SJSA1 (cell line): ENCODE results near the gene IL31. TPM values are rescaled to one million over a fixed set of nuclear protein-coding genes. Genes with fewer than 3 reads are reported as not detected.

Experiments
- DNase-seq, 2 experiments: peaks; one replicate each; pipeline ENCODE4 v3.0.0-alpha.2; 2015 to 2020; ENCODE audit warnings: low spot score in 2 of 2, low read depth in 1 of 2
- H3K27ac ChIP-seq: fragments of 250-450 bp; sonication (Bioruptor Pico); 2 replicates; pipeline ENCODE4 v1.5.1; 2020; ENCODE audit warnings: mild to moderate bottlenecking, moderate library complexity
- H3K27me3 ChIP-seq: fragments of 250-450 bp; sonication (Bioruptor Pico); replicated peaks from 2 replicates; pipeline ENCODE4 v1.5.1; 2020; ENCODE audit warnings: mild to moderate bottlenecking, moderate library complexity
- H3K36me3 ChIP-seq: fragments of 250-450 bp; sonication (Bioruptor Pico); 2 replicates; pipeline ENCODE4 v1.5.1; 2020; ENCODE audit warnings: mild to moderate bottlenecking
- H3K4me1 ChIP-seq: fragments of 250-450 bp; sonication (Bioruptor Pico); replicated peaks from 2 replicates; pipeline ENCODE4 v1.6.1; 2021; ENCODE audit warnings: mild to moderate bottlenecking
- H3K4me3 ChIP-seq: fragments of 250-450 bp; sonication (Bioruptor Pico); 2 replicates; pipeline ENCODE4 v1.5.1; 2020; ENCODE audit warnings: mild to moderate bottlenecking
- H3K9me3 ChIP-seq: fragments of 250-450 bp; sonication (Bioruptor Pico); replicated peaks from 2 replicates; pipeline ENCODE4 v1.5.1; 2020; ENCODE audit warnings: mild to moderate bottlenecking
- total RNA-seq: library from RNA; depleted of rRNA; stranded (reverse); fragments of >200 nt; shearing (Covaris generic); gene quantifications from 2 replicates; pipeline ENCODE4 v1.2.3, GENCODE V29; 2014

Gene IL31
- total RNA-seq, 1 experiment from 2014 or later: not detected

DNA sequence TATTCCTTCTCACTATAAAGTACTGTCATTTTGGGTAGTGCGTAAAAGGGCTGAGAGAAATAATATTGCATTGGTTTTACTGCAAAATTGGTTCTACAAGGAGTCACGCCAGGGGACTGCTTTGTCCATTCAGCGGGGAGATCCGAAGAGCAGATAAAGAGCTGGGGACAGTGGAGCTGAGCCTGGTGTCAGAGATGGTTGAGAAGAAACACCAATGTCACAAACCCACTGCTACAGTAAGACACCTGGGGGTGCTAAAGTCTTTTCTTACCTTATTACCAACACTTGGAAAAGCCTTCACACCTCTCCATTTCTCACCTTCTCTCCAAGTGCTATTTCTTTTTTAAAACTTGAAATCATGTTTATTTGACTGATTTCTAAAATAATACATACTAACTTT is 14.1 kb downstream of the IL31 start:
- Histone ChIP-seq H3K36me3 (no peaks in the 10 kb centered on the region), H3K27ac (no peak overlapping the region), H3K4me1 (no peaks in the 10 kb centered on the region), H3K9me3 (no peaks in the 10 kb centered on the region), H3K4me3 (no peak overlapping the region), H3K27me3 (no peaks in the 10 kb centered on the region)
- no peak for DNase-seq

- DNase-seq: no peak
- H3K9me3 ChIP-seq: no peaks in the 10 kb centered on the region
- H3K27me3 ChIP-seq: no peaks in the 10 kb centered on the region
- H3K36me3 ChIP-seq: no peaks in the 10 kb centered on the region
- no peak overlapping the region for H3K27ac ChIP-seq
- H3K4me1 ChIP-seq: no peaks in the 10 kb centered on the region
- no peak overlapping the region for H3K4me3 ChIP-seq
These were observed 15.2 kb downstream of the IL31 start for GRCh38 chr12:122158700-122159285.

DNA sequence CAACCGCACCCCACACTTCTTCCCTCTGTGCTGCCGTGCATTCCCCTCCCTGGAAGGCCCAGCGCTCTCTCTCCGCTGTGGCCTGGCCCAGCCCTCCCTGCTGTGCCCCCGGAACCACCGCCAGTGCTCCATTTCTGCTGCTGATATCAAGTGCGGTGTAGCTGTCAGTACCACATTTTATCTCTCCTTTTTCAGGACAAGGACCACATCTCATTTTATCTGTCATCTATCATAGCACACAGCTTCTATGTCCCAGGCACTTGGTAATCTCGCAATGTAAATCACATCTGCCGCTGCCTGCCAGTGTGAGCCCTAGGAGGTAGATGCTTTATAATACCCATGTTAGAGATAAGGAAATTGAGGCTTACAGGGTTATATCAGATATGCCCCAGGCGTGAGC is 18.3 kb downstream of the IL31 start:
- DNase-seq: no peak
- Histone ChIP-seq H3K4me1 (no peaks in the 10 kb centered on the region), H3K27me3 (no peaks in the 10 kb centered on the region), H3K27ac (no peak overlapping the region), H3K36me3 (no peaks in the 10 kb centered on the region), H3K4me3 (no peak overlapping the region), H3K9me3 (no peaks in the 10 kb centered on the region)

GRCh38 chr12:122152754-122153153 is 21.3 kb downstream of the IL31 start:
- Histone ChIP-seq H3K27ac (no peak overlapping the region), H3K4me1 (no peaks in the 10 kb centered on the region), H3K36me3 (no peaks in the 10 kb centered on the region), H3K4me3 (no peak overlapping the region), H3K27me3 (no peaks in the 10 kb centered on the region), H3K9me3 (no peaks in the 10 kb centered on the region)
- DNase-seq: no peak

DNA sequence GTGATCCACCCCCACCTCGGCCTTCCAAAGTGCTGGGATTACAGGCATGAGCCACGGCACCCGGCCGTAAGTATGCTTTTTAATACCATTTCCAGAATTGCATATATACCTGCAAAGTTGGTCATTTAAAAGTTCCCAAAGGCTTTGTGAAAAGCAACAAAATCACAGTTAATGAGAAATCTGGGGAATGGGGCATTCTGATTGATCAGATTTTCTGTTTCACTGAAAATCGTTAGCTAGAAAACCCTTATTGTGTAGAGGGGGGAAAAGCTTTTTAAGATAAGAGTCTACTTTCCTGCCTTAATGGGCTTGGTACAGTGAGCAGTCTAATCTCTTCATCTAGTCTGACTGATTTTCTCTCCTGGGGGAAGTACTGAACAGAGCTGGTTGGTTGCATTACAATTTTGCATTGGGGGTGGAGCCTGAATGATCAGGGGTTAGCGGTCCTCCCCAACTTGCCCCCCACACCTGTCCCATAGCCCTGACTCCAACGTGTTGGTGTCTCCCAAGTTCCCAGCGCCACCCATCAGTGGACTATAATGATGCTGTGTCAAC is 23.8 kb downstream of the IL31 start:
- DNase-seq: no peak
- no peaks in the 10 kb centered on the region for H3K4me1 ChIP-seq
- H3K9me3 ChIP-seq: no peaks in the 10 kb centered on the region

DNA sequence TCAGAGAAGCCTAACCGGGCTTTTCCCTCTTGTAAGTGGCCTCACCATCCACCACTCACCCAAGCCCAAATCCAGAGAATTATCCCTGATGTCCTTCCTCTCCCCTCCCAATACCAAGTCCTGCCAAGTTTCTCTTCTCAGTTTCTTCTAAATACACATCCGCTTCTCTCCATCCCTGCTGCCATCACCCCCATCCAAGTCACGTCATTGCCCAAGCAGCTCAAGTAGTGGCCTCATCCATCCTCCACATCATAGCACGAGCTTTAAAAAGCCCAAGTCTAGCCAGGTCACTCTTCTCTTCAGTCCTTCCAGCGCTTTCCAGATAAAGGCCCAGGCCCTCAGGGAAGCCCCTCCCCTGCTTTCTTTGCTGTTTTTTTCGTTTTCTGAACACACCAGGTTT is 25.4 kb downstream of the IL31 start:
- no peak for DNase-seq
- H3K36me3 ChIP-seq: peaks cover 4% of the 10 kb centered on the region; the same call in 1 of the 2 replicates
- H3K4me1 ChIP-seq: no peaks in the 10 kb centered on the region
- no peaks in the 10 kb centered on the region for H3K27me3 ChIP-seq
- no peaks in the 10 kb centered on the region for H3K9me3 ChIP-seq
- H3K4me3 ChIP-seq: no peak overlapping the region
- no peak overlapping the region for H3K27ac ChIP-seq

More for the DNA sequence above, 23.8 kb downstream of the IL31 start:
- no peak overlapping the region for H3K27ac ChIP-seq
- H3K27me3 ChIP-seq: no peaks in the 10 kb centered on the region
- H3K36me3 ChIP-seq: no peaks in the 10 kb centered on the region
- H3K4me3 ChIP-seq: no peak overlapping the region

DNA sequence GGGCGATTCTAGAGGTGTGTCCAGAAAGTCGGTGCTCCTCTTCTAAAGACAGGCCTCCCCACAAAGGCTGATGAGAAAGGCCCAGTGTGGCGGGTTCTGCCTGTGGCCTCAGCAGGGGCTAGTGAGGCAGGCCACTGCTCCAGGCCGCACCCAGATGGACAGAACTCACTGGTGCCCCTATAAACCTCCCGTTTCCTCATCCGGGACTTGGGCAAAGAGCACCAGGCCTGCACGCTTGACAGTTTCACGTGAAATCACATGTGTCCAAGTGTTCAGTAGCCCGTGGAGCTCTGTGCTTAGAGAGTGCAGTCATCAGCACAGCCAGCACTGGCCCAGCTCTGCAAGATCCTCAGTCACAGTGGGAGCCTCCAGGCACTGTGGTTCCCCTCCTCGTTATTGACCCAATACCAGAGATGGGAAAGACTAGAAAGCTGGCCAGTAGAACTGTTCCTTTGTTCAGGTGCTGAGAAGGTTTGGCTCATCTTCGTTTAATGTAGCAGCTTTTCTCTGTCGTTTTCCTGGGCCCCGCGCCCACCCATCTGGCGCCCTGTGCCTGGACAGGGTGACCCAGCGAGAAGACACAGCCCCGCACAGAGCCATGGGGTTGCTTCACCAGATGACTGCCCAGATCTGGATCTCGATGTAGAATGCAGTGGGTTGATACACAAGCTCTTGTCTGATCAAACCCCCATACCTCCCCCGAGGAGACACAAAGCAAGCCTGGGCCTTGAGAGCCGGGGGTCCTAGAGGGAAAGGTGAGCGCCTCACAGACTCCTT is 26.3 kb downstream of the IL31 start:
- Histone ChIP-seq H3K4me1 (no peaks in the 10 kb centered on the region; the same call in 1 of the 2 replicates), H3K36me3 (peaks cover 14% of the 10 kb centered on the region), H3K27me3 (no peaks in the 10 kb centered on the region), H3K27ac (no peak overlapping the region), H3K9me3 (no peaks in the 10 kb centered on the region), H3K4me3 (no peak overlapping the region)
- DNase-seq: no peak

- Histone ChIP-seq H3K27me3 (no peaks in the 10 kb centered on the region), H3K36me3 (peaks cover 34% of the 10 kb centered on the region), H3K27ac (no peak overlapping the region), H3K9me3 (no peaks in the 10 kb centered on the region), H3K4me3 (no peak overlapping the region), H3K4me1 (no peaks in the 10 kb centered on the region; the same call in 1 of the 2 replicates)
- no peak for DNase-seq
These were observed 28.3 kb downstream of the IL31 start for GRCh38 chr12:122145505-122146330.

DNA sequence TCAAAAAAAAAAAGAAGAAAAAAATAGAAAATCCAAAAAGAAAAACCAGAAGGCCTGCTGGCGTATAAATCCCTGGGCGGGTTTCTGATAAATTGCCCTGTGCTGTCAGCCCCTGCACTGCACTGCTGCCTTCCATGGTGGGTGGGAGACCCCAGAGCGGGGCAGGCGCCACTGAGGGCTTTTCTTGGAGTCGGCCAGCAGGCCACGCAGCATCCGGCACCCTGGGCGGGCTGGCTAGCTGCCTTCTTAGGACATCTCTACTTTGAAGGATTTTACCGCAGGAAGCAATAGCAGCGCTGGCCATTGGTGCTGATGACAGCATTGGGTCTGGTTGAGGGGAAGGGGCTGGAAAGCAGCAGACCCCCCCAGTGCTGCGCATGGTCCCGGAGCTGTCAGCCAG is 29.1 kb downstream of the IL31 start:
- no peaks in the 10 kb centered on the region for H3K9me3 ChIP-seq
- no peaks in the 10 kb centered on the region for H3K27me3 ChIP-seq
- DNase-seq: no peak
- H3K27ac ChIP-seq: no peak overlapping the region
- H3K36me3 ChIP-seq: peaks cover 40% of the 10 kb centered on the region
- no peak overlapping the region for H3K4me3 ChIP-seq
- no peaks in the 10 kb centered on the region; the same call in 1 of the 2 replicates for H3K4me1 ChIP-seq

DNA sequence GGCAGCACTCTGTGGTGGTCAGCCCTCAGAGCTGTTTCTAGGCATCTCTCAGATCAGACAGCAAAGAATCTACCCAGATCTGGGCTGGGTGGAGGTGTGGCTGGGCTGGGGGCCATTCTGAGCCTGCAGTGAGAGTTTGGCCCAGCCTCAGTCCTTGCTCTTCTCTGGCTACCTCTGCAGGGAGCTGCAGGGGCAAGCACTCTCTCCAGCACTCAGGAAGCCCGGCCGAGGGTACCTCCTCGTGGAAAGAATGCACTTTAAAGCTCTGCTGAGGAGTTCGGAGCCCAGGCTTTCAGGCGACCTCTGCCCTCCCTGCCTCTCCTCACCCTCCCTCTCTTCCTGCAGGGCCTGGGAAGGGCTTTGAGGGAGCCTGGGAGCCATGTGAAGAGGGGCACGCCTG is 31.2 kb downstream of the IL31 start:
- Histone ChIP-seq H3K4me1 (no peaks in the 10 kb centered on the region; the same call in 1 of the 2 replicates), H3K4me3 (no peak overlapping the region), H3K36me3 (peaks cover 54% of the 10 kb centered on the region), H3K27ac (no peak overlapping the region), H3K9me3 (no peaks in the 10 kb centered on the region), H3K27me3 (no peaks in the 10 kb centered on the region)
- DNase-seq: no peak

DNA sequence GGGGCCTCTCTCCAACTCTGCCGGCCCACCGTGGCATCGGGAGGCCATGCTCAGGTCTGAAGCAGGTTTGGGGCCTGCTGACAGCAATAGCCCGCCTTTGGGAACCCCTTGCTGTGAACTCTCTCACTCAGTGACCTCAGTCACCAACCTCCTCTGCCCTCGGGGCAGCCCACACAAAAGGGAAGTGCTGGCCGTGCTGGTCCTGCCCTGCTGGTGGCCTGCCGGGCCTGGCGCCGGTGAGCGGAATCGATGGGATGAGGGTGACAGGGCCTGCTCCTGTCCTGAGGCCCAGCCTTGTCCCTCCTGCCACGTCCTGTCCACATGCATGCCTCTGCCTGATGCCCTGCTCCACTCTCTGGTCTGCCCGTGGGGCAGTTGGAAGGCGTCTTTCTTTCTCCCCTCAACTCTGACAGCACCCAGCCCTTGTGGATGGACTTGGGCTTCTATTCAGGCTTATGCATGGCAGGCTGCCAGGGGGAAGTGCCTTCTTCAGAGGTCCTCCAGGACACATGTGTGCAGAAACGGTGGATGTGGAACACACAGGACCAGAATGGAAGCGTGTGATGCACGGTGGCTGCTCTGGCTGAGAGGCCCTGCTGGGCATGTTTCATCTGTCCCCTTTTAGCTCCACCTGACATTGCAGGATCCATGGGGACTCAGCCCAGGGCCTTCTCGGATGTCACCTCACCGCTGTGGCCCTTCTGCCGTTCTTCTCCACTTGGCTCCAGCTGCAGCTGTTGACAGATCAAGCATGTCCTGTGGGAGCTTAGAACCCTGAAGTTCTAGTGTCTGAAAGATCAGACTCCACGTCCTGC is 31.9 kb downstream of the IL31 start:
- H3K36me3 ChIP-seq: peaks cover 58% of the 10 kb centered on the region
- DNase-seq: no peak
- no peak overlapping the region for H3K27ac ChIP-seq
- no peaks in the 10 kb centered on the region for H3K27me3 ChIP-seq
- no peak overlapping the region for H3K4me3 ChIP-seq
- H3K9me3 ChIP-seq: no peaks in the 10 kb centered on the region
- H3K4me1 ChIP-seq: no peaks in the 10 kb centered on the region; the same call in 1 of the 2 replicates

DNA sequence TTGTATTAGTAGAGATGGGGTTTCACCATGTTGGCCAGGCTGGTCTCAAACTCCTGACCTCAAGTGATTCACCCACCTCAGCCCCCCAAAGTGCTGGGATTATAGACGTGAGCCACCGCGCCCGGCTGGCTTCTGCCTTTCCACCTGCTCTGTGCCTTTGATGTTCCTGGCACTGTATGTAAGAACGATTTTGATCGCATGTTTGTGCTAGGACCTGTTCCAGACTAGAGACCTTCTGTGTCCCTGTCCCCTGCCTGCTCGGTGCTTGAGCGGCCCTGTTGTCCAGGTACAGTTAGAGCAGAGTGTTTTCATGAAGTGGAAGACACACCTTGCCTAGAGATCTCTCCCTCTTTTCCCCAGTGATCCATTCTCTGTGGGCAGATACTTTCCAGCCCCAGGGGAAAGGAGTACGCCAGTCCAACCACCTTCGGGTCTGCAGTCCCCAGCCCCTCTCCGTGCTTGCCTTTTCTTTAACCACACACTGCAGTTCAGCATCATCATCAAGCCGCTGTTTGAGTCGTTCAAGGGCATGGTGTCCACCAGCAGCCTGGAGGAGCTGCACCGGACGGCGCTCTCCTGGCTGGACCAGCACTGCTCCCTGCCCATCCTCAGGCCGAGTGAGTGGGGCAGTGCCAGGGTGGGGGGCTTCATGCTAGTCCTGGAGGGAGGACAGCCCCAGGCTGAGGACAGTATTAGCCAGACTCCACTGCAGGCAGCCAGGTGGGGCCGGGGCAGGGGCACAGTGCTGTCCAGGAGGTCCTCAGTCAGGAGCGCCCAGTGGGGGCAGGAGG is 33.4 kb downstream of the IL31 start:
- Histone ChIP-seq H3K9me3 (no peaks in the 10 kb centered on the region), H3K36me3 (peaks cover 66% of the 10 kb centered on the region), H3K4me3 (no peak overlapping the region), H3K4me1 (no peaks in the 10 kb centered on the region; the same call in 1 of the 2 replicates), H3K27ac (no peak overlapping the region), H3K27me3 (no peaks in the 10 kb centered on the region)
- DNase-seq: no peak
